GM12865 (cell line): ENCODE data around the gene B3GNT9.

Experiments
- DNase-seq: peaks from one replicate; pipeline ENCODE4 v3.0.0; 2010; ENCODE audit warnings: low read depth
- H3K4me3 ChIP-seq: 2 replicates; pipeline ENCODE4 v1.5.1; 2011; ENCODE audit warnings: mild to moderate bottlenecking, low read depth, low read length, control low read depth
- TF ChIP-seq, protein P1 (sequence below): IDR thresholded peaks from 2 replicates; pipeline ENCODE4 v1.5.1; 2011; ENCODE audit warnings: low read length, control low read depth, low read depth, inconsistent platforms; ENCODE audit not compliant: insufficient read depth; ENCODE audit errors: missing control alignments

B3GNT9 gene

DNA sequence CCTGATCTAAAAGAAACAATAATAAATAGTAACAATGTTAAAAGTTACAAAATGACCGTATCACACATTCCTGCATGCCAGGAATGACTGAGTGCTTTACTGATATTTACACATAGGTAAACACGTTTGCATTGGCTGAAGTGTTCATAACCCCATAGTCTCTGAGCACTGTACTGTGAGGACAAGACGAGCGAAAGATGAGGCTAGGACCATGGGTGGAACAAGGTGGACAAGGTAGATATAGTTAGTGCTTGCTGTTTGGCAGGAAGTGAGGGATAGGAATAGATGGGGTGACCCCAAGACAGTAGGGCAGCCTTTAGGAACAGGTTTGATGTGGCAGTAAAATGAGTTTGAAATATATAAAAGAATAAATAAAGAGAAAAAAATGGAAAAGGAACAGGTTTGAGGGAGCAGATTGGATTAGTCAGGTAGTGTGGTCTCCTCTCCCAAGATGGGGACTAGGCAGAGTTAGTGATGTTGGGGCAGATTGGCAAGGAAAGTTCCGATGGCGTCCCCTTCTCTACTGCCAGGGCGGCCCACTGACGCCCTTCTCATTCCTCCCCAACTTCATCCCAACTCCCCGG lies 40.7 kb upstream of the B3GNT9 start:
- TF ChIP-seq, protein P1, sequence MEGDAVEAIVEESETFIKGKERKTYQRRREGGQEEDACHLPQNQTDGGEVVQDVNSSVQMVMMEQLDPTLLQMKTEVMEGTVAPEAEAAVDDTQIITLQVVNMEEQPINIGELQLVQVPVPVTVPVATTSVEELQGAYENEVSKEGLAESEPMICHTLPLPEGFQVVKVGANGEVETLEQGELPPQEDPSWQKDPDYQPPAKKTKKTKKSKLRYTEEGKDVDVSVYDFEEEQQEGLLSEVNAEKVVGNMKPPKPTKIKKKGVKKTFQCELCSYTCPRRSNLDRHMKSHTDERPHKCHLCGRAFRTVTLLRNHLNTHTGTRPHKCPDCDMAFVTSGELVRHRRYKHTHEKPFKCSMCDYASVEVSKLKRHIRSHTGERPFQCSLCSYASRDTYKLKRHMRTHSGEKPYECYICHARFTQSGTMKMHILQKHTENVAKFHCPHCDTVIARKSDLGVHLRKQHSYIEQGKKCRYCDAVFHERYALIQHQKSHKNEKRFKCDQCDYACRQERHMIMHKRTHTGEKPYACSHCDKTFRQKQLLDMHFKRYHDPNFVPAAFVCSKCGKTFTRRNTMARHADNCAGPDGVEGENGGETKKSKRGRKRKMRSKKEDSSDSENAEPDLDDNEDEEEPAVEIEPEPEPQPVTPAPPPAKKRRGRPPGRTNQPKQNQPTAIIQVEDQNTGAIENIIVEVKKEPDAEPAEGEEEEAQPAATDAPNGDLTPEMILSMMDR: no peak
- H3K4me3 ChIP-seq: peak overlapping the region; percentile 52
- DNase-seq: no peak

GRCh38 chr16:67190448-67191399 lies 39.9 kb upstream of the B3GNT9 start:
- TF ChIP-seq, protein P1: no peak
- H3K4me3 ChIP-seq: no peak overlapping the region
- no peak for DNase-seq

- no peak for DNase-seq
- no peak within 1 kb of the TSS for H3K4me3 ChIP-seq
- TF ChIP-seq, protein P1: no peak
These were observed 39.2 kb upstream of the B3GNT9 start, which contains the start of gene EXOC3L1 for GRCh38 chr16:67190041-67190440. EXOC3L1 (minus strand) TSS chr16:67190136; CDS start chr16:67189676, 460 bp downstream.

DNA sequence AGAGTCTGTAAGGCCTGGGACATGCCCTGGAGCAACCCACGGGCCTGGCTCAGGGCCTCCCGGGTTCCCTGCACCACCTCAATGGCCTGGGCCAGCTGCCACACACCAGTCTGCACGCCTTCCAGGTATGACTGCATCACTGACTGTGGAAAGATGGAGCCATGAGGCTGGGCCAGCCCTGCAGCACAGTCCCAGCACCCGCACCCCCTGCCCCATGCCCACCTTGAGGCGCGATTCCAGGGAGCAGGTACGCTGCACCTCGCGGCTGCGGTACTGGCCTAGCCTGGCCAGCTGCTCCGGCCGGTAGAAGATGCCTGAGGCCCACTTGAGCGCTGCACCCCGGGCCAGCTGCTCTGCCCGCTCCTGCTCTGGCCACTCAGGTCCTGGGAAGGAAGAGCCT lies 38.0 kb upstream of the B3GNT9 start:
- H3K4me3 ChIP-seq: no peak overlapping the region
- no peak for DNase-seq
- TF ChIP-seq, protein P1: no peak

DNA sequence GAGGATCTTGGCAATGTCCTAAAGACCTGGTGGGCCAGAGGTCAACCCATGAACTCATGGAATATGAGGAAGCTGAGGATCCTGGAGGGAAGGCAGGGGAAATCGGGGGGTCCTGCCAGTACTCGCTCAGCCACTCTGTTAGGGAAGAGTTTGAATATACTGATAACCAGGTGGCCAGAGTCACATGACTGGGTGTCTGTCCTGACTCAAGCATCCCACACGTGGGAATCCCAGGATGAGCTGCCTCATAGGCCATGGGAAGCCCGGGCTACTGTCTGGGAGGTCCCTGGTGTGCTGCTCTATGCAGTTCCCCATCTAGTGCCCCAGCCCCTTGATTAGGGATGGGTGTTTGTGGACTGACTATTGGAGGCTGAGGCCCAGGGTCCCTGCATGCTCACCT lies 37.5 kb upstream of the B3GNT9 start:
- DNase-seq: no peak
- TF ChIP-seq, protein P1: no peak
- no peak overlapping the region for H3K4me3 ChIP-seq

- H3K4me3 ChIP-seq: no peak overlapping the region
- no peak for DNase-seq
- TF ChIP-seq, protein P1: no peak
These were observed 36.5 kb upstream of the B3GNT9 start for GRCh38 chr16:67187175-67187890.
